HG02852 (cell line): Measurements from ENCODE around the gene TMEM121B.

Experiments used
- ATAC-seq: cut with Tn5 transposase; IDR thresholded peaks from one replicate; pipeline ENCODE4 v1.9.1; 2021; ENCODE audit warnings: mild to moderate bottlenecking, moderate library complexity; ENCODE audit not compliant: unreplicated experiment

The TMEM121B gene

DNA sequence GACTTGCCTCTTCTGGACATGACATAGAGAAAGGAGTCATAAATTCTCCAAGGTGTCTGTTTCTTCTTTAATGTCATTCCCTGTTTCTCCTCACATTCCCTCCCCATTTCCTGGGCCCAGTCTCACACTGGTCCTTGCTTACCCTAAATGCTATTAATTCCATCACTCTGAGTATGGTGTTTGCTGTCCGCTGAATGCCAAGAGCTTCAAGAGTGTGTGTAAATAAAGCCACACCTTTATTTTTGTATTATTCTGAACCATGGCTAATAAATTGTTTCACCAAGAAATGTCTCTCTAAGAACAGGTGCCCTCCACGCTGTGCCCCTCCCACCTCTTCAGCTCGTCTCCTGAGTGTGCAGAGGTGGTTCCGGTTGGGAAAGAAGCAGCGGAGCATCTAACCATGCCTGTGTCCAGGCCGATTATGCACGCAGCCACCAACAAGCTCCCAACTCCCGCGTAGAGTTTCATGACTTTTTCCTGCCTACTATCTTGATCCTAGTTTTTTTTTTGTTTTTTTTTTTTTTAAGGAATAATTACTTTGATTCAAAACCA is 8.6 kb downstream of the TMEM121B start:
- no peak for ATAC-seq

DNA sequence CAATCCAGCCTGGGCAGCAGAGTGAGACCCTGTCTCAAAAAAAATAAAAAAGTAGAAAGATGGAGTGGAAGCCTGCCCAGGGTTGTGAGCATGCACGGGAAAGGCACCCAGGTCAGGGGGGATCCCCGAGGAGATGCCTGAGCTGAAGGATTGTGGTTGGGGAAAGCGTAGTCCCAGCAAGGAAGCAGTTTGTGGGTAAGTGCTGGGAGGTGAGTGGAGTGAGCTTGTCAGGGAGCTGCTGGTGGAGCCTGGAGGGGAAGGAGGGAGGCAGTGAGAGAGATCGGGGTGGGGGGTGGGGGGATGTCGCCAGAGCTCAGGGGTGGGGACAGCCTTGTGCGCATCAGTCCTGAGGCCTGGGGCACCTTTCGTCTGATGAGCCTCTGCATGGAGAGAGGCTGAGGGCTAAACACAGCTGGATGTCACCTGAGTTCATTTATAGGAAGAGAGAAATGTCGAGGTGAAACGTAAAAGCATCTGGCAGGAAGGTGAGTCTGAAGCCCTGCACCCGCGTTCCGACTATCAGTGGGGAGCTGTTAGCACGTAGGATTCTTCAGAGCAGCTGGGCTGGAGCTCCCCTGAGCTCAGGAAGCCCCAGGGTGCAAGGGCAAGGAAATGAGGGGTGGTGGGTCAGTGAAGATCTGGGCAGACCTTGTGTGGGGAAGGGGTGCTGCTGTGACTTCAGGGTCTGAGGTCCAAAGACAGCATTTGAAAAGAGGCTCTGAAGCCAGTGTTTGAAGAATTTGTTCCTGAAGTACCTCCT is 10.2 kb downstream of the TMEM121B start:
- ATAC-seq: no peak

DNA sequence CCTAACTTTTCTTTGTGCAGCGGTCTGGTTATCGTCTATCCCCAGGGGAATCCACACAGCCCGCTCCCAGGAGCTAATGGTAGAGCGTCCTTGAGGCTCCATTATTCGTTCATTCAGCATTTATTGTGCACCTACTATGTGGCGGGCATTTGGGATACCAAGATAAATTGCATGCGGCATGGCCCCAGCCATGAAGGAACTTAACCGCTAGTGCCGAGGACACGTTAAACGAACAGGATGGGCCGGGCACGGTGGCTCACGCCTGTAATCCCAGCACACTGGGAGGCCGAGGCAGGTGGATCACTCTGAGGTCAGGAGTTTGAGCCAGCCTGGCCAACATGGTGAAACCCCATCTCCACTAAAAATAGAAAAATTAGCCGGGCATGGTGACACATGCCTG is 11.2 kb downstream of the TMEM121B start:
- ATAC-seq: no peak

DNA sequence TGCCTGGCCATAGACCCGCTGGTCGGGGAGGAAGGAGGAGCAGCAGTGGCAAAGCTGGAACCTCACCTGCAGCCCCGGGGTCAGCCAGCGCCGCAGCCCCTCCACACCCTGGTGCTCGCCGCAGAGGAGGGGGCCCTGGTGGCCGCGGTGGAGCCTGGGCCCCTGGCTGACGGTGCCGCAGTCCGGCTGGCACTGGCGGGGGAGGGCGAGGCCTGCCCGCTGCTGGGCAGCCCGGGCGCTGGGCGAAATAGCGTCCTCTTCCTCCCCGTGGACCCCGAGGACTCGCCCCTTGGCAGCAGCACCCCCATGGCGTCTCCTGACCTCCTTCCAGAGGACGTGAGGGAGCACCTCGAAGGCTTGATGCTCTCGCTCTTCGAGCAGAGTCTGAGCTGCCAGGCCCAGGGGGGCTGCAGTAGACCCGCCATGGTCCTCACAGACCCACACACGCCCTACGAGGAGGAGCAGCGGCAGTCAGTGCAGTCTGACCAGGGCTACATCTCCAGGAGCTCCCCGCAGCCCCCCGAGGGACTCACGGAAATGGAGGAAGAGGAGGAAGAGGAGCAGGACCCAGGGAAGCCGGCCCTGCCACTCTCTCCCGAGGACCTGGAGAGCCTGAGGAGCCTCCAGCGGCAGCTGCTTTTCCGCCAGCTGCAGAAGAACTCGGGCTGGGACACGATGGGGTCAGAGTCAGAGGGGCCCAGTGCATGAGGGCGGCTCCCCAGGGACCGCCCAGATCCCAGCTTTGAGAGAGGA is 11.9 kb downstream of the TMEM121B start:
- no peak for ATAC-seq

DNA sequence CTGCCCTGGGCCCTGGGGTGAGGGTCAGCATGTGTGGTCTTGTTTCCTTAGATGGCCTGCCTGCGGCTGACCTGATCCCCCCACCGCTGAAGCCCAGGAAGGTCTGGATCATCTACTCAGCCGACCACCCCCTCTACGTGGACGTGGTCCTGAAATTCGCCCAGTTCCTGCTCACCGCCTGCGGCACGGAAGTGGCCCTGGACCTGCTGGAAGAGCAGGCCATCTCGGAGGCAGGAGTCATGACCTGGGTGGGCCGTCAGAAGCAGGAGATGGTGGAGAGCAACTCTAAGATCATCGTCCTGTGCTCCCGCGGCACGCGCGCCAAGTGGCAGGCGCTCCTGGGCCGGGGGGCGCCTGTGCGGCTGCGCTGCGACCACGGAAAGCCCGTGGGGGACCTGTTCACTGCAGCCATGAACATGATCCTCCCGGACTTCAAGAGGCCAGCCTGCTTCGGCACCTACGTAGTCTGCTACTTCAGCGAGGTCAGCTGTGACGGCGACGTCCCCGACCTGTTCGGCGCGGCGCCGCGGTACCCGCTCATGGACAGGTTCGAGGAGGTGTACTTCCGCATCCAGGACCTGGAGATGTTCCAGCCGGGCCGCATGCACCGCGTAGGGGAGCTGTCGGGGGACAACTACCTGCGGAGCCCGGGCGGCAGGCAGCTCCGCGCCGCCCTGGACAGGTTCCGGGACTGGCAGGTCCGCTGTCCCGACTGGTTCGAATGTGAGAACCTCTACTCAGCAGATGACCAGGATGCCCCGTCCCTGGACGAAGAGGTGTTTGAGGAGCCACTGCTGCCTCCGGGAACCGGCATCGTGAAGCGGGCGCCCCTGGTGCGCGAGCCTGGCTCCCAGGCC is 12.7 kb downstream of the TMEM121B start:
- ATAC-seq: no peak

DNA sequence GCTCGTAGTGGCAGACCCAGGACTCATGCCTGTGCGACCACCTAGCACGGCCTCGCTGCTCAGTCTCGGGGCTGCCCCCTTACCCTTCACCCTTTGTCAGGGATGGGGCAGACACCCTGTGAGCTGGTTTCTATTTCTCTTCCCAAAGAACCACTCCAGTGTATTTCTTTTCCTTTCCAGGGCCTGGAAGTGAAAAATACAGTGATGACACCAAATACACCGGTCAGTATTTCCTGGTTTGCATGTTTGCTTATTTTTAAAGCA is 13.7 kb downstream of the TMEM121B start:
- no peak for ATAC-seq

DNA sequence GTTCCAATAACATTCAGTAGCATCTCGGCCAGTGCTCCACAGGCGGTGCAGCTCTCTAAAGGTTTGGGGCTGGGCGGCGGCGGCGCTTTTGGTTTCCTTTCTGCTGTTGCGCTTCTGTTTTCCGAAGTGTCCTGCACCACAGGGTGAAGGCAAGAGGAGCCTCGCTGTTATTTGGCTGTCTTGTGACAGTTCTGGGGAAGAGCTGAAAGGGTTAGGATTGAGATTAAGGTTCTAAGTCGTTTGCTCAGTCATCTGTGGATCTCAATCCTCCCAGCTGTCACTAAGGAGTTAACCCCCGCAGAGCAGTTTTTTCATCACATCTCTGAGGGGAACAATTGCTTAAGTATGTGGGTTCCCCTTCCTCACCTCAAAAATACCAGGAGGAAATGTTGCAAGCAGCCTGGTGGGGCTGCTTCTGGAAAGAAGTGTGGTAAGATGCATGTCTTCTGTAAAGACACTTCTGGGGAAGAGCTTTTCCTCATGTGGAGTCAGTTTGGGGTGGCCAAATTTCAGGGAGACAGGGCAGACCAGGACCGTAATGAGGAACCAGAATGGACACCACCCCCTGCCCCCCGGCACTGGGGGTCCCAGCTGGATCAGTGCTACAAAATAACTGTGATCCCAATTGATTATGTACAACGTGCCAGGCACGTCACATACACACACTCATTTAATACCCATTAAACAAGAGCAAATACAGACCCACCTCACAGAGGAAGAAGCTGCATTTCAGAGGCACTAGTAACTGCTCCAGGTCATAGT is 14.2 kb downstream of the TMEM121B start:
- no peak for ATAC-seq

DNA sequence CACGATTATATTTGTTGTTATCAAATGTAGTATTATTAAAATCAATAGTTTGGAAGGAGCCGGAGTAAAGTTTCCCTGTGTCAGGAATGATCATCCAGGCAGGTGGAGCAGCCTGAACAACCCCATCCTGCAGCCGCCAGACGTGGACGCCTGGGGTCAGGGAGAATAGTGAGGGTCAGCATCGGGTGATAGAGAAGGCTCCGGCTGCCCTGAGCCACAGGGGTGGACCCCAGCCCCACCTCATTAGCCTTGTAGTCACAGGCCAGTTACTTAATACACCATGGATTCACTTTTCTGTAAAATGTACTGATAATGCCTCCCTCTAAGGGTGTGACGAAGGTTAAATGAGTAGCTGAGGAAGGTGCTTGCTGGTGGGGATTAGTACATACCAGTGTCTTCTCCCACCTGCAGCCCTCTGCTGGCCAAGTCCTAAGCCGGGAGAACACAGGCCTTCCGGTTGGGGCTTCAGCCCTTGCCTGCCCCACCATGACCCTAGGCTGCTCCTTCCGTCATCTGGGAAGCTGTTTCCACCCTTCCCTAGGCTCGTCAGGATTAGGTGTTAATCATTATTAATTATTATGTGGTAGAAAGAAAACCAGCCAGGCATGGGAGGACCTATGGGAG is 14.9 kb downstream of the TMEM121B start:
- ATAC-seq: no peak

DNA sequence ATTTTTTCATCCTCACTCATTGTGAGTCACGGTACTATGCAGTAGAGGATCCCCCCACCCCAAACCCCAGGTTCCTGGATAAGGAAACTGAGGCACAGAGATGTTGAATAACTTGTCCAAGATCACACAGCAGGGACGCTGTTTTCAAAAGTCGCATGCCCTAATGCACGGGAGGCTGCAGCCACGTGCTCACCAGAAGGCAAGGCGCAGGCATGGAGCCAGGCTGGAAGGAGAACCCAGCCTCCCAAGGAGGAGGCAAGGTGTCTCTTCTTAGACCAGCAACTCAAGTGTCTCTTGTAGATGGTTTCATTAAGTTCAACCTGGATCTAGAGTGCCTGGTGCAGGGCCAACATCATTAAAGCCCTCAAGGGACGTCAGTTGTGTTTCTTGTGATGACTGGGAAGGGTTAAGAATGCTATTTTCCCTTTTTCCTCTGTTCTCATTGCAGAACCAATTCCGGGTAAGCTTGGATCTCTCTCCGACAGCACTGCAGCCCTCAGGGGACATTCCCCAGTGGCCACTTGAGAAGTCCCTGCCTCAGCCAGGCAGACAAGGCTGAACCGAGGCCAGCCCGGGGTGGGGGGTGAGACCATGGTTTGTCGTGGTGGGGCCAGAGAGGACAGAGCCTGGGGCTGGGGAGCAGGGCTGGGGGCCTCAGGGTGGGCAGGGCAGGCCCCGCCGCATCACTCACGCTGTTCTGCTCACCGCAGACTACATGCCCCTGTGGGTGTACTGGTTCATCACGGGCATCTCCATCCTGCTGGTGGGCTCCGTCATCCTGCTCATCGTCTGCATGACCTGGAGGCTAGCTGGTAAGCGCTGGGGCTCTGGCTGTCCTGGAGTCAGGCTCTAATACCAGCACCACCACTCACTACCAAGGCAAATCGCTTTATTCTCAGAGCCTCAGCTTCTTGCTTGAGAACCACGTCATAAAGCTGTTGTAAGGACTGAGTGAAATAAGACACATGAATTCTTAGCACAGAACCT is 15.7 kb downstream of the TMEM121B start:
- no peak for ATAC-seq

DNA sequence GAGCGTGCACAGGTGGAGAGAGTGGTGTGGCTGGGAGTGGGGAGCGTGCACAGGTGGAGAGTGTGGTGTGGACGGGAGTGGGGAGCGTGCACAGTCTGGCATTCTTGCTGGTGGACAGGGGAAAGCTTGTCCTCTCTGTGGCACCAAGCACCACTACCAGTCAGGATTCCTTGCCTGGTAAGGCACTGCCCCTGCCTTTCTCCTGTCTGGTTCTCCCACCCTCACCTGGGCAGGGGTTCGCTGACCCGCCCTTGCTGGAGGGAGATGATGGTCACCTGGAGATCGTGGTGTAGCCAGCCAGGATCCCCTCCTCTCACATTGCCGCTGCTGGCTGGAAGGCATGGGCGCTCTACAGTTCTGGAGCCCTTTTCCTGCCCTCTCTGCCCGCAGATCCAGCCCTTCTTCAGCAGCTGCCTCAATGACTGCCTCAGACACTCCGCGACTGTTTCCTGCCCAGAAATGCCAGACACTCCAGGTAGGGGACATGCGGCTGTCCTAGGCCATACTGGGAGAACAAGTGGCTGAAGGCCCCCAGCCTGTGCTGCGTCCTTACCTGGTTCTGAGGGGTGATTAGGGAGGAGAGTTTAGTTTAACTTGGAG is 16.7 kb downstream of the TMEM121B start:
- ATAC-seq: no peak

DNA sequence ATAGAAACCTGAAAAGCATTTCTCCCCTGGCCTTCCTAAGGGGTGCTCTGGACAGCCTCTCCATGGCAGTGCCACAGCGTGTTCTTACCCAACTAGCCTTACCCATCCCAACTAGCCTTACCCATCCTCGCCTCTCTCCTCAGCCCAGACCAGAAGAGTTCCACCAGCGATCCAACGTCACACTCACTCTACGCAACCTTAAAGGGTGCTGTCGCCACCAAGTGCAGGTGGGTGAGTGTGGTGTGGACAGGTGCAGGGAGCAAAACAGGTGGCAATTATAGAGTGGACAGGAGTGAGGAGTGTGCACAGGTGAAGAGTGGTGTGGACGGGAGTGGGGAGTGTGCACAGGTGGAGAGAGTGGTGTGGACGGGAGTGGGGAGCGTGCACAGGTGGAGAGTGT is 17.8 kb downstream of the TMEM121B start:
- ATAC-seq: no peak

DNA sequence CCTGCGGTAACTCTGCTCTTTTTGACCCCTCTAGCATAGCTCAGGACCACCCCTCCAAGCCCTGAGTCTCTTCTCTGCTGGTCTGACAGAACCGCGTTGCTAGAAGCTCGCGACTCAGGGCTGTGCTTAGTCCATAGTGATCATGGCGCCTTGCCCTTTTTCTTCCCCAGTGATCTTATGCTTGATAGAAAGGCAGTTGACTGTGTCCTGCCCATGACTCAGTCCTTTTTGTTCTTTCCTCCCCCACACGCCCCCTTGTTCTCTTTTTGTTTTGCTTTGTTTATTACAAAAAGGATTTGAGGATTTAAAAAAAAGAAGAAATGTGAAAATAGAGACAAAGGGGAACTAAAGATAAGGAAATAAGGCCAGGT is 18.9 kb downstream of the TMEM121B start:
- ATAC-seq: no peak

DNA sequence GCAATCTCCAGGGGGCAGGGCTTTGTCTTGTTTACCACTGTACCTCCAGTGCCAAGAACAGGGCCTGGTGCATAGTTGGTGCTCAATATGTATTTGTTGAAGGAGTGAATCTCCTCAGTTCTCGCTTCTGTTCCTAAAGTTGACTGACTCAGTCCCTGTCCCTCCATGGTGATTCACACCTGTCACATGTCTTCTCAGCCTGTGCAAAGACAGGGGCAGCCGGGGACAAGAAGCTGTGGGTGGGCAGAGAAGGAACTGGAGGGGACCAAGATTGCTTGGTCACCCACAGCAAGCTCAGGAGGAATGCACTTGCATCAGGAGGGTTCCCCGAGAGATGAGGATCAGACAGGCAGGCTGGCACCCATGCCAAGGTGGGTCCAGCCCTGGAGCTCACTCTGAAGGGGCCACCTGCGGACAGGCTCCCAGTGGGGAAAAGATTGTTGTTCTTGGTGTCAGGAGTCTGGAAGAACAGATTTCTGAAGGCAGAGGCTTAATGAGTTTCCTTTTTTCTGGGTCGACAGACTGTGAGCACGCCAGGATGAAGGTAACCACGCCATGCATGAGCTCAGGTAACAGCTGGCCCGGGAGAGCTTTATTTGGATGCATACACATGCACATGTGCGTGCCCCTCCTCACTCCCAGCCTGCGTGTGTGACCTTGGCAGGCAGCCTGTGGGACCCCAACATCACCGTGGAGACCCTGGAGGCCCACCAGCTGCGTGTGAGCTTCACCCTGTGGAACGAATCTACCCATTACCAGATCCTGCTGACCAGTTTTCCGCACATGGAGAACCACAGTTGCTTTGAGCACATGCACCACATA is 19.5 kb downstream of the TMEM121B start:
- ATAC-seq: no peak

DNA sequence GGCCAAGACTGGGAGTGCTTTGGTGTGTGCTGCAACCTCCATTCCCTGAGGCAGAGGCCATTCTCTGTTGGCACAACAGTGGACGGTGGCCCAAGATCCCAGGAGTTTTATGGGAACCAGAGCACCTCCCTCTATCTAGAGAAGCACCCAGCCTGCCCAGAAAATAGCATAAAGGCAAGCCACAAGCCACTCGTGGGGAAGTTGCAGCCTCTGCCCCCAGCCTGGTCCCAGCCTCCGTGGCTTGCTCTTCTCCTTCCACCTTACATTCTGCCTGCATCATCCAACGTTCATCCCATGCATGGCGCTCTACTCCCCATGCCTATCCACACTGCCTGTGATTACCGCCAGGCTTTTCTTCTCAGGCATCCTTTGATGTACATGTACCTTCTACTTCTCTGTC is 20.5 kb downstream of the TMEM121B start:
- no peak for ATAC-seq

DNA sequence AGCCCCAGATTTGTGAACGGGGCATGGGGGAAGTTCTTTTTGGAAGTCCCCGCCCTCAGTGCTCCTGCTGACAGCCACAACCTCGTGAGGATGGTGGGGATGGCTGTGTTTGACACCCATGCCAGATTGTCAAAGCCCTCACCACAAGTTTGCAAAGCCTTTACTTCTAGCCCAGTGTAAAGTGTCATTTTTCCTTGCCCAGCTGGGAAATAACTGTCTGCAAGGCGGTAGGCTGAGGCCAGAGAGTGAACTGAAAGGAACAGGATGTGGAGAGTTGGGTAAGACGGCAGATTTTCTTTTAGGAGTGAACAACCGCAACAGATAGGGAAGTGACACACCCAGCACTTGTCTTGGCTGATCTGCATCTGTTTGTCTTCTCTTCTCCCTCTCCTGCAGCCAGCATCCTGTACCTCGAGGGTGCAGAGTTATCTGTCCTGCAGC is 22.8 kb downstream of the TMEM121B start:
- ATAC-seq: no peak

DNA sequence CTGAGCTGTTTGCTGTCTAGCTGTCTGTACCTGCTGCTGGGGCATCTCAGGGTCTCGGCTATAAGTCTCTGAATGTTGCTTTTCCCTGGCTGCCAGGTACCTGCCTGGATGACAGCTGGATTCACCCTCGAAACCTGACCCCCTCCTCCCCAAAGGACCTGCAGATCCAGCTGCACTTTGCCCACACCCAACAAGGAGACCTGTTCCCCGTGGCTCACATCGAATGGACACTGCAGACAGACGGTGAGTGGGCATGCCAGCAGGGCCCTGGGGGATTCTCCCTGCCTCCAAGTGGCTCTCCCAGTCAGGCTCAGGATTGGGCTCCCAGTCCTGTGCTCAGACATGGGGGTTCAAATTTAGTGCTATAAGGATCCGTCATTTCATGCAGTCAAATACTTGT is 23.5 kb downstream of the TMEM121B start:
- ATAC-seq: no peak

DNA sequence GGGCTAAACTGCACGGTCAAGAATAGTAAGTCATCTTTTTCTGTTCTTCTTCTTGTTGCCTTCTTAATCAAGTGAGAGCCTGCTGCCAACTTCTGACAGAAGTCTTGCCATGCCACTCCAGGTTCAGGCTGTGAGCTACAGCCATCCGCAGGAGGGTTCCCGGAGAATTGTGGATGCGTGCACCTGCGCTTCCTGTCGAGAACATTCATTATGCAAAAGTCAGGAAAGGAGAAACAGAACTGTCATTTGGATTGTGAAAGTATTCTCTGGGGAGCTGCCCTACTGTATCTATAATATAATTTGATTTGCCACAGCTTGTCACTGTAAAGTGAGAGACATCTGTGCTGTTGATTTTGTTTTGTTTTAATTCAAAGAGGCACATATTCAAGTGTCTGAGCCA is 24.1 kb downstream of the TMEM121B start:
- ATAC-seq: no peak

DNA sequence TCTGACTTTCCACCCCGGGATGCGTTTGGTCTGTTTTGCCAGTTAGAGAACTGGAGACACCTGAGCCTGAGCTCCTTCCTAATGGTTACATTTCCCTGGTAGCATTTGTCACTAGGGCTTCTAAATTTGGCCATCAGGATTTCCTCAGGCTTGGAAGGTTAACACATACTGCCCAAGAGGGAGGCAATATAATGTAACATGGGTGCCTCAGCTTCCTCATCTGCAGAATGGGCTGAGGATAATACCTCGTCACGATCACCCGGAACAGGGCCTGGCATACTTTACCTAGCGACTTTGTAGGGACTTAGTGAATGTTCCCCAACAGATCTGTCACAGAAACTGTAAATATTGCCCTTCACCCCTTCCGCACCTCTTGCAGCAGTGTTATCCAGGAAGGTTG is 25.1 kb downstream of the TMEM121B start:
- ATAC-seq: no peak
